KMS-11 (cell line): ENCODE data around the gene PAPPA2.

Experiments
- H2AFZ ChIP-seq: fragments of 200-600 bp; sonication (generic); 2 replicates; pipeline ENCODE4 v1.6.1; 2016; ENCODE audit warnings: antibody characterized with exemption, mixed run types, low read depth
- H3K27ac ChIP-seq: fragments of 200-600 bp; sonication (generic); 2 replicates; pipeline ENCODE4 v1.6.1; 2016; ENCODE audit warnings: mild to moderate bottlenecking, mixed run types
- H3K27me3 ChIP-seq: fragments of 200-600 bp; sonication (generic); 2 replicates; pipeline ENCODE4 v1.6.1; 2017; ENCODE audit warnings: mild to moderate bottlenecking, low read depth, mixed run types, moderate library complexity; ENCODE audit not compliant: insufficient read depth
- H3K36me3 ChIP-seq: fragments of 200-600 bp; sonication (generic); 2 replicates; pipeline ENCODE4 v1.6.1; 2017; ENCODE audit warnings: mild to moderate bottlenecking, mixed run types; ENCODE audit not compliant: insufficient read depth
- H3K4me1 ChIP-seq: fragments of 200-600 bp; sonication (generic); 2 replicates; pipeline ENCODE4 v1.6.1; 2016; ENCODE audit warnings: mild to moderate bottlenecking, low read depth, mixed run types; ENCODE audit not compliant: poor library complexity, severe bottlenecking
- H3K4me2 ChIP-seq: fragments of 200-600 bp; sonication (generic); 2 replicates; pipeline ENCODE4 v1.7.0; 2016; ENCODE audit warnings: mild to moderate bottlenecking, mixed run types
- H3K4me3 ChIP-seq: fragments of 200-600 bp; sonication (generic); IDR thresholded peaks from 2 replicates; pipeline ENCODE4 v1.6.1; 2017; ENCODE audit warnings: low read depth, low read length, mixed read lengths; ENCODE audit not compliant: insufficient read depth
- H3K79me2 ChIP-seq: fragments of 200-600 bp; sonication (generic); 2 replicates; pipeline ENCODE4 v1.6.1; 2016; ENCODE audit warnings: low read depth, mixed run types; ENCODE audit not compliant: insufficient read depth
- H3K9ac ChIP-seq: fragments of 200-600 bp; sonication (generic); 2 replicates; pipeline ENCODE4 v1.6.1; 2016; ENCODE audit warnings: mild to moderate bottlenecking, mixed run types
- H4K20me1 ChIP-seq: fragments of 200-600 bp; sonication (generic); 2 replicates; pipeline ENCODE4 v1.6.1; 2016; ENCODE audit warnings: mild to moderate bottlenecking, mixed run types; ENCODE audit not compliant: insufficient read depth
- TF ChIP-seq, protein P1 (sequence below): fragments of 200-600 bp; sonication (generic); conservative IDR thresholded peaks from 2 replicates; pipeline ENCODE4 v1.6.1; 2017; ENCODE audit warnings: low read depth, mild to moderate bottlenecking, antibody characterized with exemption, low read length, moderate library complexity, mixed read lengths

The PAPPA2 gene

DNA sequence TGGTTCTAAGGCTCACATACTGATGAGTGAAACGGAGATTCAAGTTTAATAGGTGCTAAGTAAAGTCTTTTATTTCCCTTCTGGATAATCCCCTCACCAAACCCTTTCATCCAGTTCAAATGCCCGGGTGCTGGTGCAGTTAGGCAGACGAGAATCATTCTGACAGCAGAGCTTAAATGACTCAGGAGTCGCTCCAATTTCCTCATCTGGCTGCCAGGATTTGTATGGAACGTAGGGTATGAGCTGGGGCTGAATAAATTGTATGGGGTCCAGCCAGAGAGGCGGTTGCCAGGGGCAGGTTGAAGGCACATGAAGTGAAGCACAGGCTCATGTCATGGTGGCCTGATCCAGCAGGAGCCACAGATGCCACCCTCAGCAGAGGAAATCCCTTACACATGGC is 76.0 kb downstream of the PAPPA2 start:
- Histone ChIP-seq H3K79me2 (no peaks in the 10 kb centered on the region), H2AFZ (no peak overlapping the region), H3K27ac (no peak overlapping the region)

DNA sequence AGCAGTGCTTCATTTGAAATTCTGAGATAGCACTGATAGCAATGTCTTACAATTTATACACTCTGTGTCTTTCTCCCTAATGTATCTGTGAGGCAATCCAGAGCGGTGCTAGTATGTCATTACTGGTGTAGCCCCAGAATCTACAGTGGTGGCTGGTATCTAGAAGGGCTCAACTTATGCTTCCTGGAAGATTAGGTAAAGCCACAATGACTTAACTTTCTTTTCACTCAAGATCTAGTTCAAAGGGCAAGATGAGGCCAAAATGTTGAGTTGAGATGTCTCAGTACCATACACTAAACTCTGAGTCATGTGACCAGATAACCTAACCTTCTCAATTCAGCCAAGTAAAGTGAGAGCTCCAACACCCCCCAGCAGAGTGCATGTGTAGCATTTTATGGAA is 77.5 kb downstream of the PAPPA2 start:
- Histone ChIP-seq H3K79me2 (no peaks in the 10 kb centered on the region), H3K4me3 (no peak overlapping the region), H3K4me2 (no peak overlapping the region), H3K36me3 (no peaks in the 10 kb centered on the region), H4K20me1 (no peaks in the 10 kb centered on the region), H3K27ac (no peak overlapping the region), H3K4me1 (no peaks in the 10 kb centered on the region), H3K9ac (no peak overlapping the region), H2AFZ (no peak overlapping the region), H3K27me3 (no peaks in the 10 kb centered on the region)
- TF ChIP-seq, protein P1, sequence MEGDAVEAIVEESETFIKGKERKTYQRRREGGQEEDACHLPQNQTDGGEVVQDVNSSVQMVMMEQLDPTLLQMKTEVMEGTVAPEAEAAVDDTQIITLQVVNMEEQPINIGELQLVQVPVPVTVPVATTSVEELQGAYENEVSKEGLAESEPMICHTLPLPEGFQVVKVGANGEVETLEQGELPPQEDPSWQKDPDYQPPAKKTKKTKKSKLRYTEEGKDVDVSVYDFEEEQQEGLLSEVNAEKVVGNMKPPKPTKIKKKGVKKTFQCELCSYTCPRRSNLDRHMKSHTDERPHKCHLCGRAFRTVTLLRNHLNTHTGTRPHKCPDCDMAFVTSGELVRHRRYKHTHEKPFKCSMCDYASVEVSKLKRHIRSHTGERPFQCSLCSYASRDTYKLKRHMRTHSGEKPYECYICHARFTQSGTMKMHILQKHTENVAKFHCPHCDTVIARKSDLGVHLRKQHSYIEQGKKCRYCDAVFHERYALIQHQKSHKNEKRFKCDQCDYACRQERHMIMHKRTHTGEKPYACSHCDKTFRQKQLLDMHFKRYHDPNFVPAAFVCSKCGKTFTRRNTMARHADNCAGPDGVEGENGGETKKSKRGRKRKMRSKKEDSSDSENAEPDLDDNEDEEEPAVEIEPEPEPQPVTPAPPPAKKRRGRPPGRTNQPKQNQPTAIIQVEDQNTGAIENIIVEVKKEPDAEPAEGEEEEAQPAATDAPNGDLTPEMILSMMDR: no peak

More for the DNA sequence above, 76.0 kb downstream of the PAPPA2 start:
- TF ChIP-seq, protein P1: no peak
- Histone ChIP-seq H4K20me1 (no peaks in the 10 kb centered on the region), H3K27me3 (no peaks in the 10 kb centered on the region), H3K4me2 (no peak overlapping the region), H3K9ac (no peak overlapping the region), H3K36me3 (no peaks in the 10 kb centered on the region), H3K4me1 (no peaks in the 10 kb centered on the region), H3K4me3 (no peak overlapping the region)

DNA sequence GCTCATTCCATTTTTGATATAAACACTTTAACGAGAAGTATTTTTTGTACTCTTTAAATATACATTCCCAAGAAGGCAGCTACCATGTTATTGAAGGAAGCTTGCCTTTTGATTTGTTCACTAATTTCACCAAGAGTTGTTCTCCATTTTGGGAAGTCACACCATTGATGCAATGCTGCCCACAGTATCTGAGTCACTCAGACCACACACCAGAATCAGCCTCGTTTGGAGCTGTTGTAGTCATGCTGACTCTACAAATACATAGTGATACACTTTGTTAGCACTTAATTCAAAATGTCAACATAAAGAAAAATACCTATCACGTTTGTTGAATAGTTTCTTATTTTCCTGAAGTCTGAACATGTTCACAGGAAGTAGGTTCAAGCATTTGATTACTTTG is 78.7 kb downstream of the PAPPA2 start:
- no peaks in the 10 kb centered on the region for H3K36me3 ChIP-seq
- no peak overlapping the region for H3K9ac ChIP-seq
- TF ChIP-seq, protein P1: no peak
- no peaks in the 10 kb centered on the region for H4K20me1 ChIP-seq
- no peak overlapping the region for H3K4me3 ChIP-seq
- H3K4me1 ChIP-seq: no peaks in the 10 kb centered on the region
- H3K27ac ChIP-seq: no peak overlapping the region
- no peak overlapping the region for H3K4me2 ChIP-seq
- no peaks in the 10 kb centered on the region for H3K27me3 ChIP-seq
- no peak overlapping the region for H2AFZ ChIP-seq
- H3K79me2 ChIP-seq: no peaks in the 10 kb centered on the region

DNA sequence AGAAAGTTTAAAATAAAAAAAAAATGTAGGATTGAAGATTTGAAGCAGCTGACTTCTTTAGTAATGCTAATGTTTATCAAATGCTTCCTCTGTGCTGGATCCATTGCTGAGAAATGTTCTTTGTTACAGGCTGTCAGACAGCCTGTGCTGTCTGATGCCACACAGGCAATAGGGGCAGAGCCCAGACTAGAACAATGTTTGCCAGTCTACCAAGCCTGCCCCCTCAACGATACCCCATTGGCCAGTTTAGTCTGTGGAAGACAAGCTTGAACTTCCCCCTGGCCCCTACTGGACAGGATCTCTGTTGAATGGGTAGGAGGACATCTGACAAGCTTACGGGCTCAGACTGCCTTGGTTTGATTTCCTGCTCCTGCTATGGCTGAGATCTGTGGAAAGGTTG is 79.4 kb downstream of the PAPPA2 start:
- Histone ChIP-seq H2AFZ (no peak overlapping the region), H4K20me1 (no peaks in the 10 kb centered on the region), H3K4me2 (no peak overlapping the region), H3K79me2 (no peaks in the 10 kb centered on the region), H3K36me3 (no peaks in the 10 kb centered on the region), H3K4me1 (no peaks in the 10 kb centered on the region), H3K27ac (no peak overlapping the region), H3K27me3 (no peaks in the 10 kb centered on the region), H3K4me3 (no peak overlapping the region), H3K9ac (no peak overlapping the region)
- TF ChIP-seq, protein P1: no peak
